RWPE2 (cell line): ENCODE results near the gene TRIP13.
A peak's percentile ranks its signal among the peaks of the same experiment; 100 is the strongest.

Source experiments
- ATAC-seq: fragments of 200-7000 bp; cut with Tn5 transposase; 3 replicates; pipeline ENCODE4 v1.9.1; 2021; ENCODE audit warnings: low read depth
- DNase-seq: peaks from one replicate; pipeline ENCODE4 v3.0.0-alpha.2; 2020; ENCODE audit warnings: low spot score
- H3K27ac ChIP-seq: fragments of 450-650 bp; 2 replicates; pipeline ENCODE4 v1.5.1; 2017; ENCODE audit warnings: mild to moderate bottlenecking; ENCODE audit not compliant: poor library complexity, severe bottlenecking
- H3K27me3 ChIP-seq: fragments of 250-450 bp; sonication (Bioruptor Pico); 2 replicates; pipeline ENCODE4 v1.5.1; 2021; ENCODE audit warnings: mild to moderate bottlenecking, moderate library complexity; ENCODE audit not compliant: insufficient read depth, poor library complexity, severe bottlenecking
- H3K36me3 ChIP-seq: fragments of 250-450 bp; sonication (Bioruptor Pico); 2 replicates; pipeline ENCODE4 v1.5.1; 2020; ENCODE audit warnings: low read depth, mild to moderate bottlenecking, moderate library complexity
- H3K4me1 ChIP-seq: fragments of 250-450 bp; sonication (Bioruptor Pico); 2 replicates; pipeline ENCODE4 v1.5.1; 2021; ENCODE audit warnings: mild to moderate bottlenecking, moderate library complexity; ENCODE audit not compliant: insufficient read depth, poor library complexity, severe bottlenecking
- H3K4me3 ChIP-seq: fragments of 250-450 bp; sonication (Bioruptor Pico); 2 replicates; pipeline ENCODE4 v1.5.1; 2021; ENCODE audit warnings: mild to moderate bottlenecking, moderate library complexity; ENCODE audit not compliant: severe bottlenecking
- H3K9me3 ChIP-seq: fragments of 250-450 bp; sonication (Bioruptor Pico); 2 replicates; pipeline ENCODE4 v1.5.1; 2021; ENCODE audit warnings: mild to moderate bottlenecking, moderate library complexity; ENCODE audit not compliant: severe bottlenecking
- TF ChIP-seq, protein P1 (sequence below): fragments of 450-650 bp; IDR thresholded peaks from one replicate; pipeline ENCODE4 v1.5.1; 2017; ENCODE audit warnings: mild to moderate bottlenecking, moderate library complexity; ENCODE audit not compliant: poor library complexity, severe bottlenecking

TRIP13 gene

GRCh38 chr5:855771-856530 is 36.7 kb upstream of the TRIP13 start:
- peak; percentile 15; the same call in 1 of the 3 replicates for ATAC-seq
- H3K36me3 ChIP-seq = no peaks in the 10 kb centered on the region
- H3K27ac ChIP-seq = no peak overlapping the region
- TF ChIP-seq, protein P1, sequence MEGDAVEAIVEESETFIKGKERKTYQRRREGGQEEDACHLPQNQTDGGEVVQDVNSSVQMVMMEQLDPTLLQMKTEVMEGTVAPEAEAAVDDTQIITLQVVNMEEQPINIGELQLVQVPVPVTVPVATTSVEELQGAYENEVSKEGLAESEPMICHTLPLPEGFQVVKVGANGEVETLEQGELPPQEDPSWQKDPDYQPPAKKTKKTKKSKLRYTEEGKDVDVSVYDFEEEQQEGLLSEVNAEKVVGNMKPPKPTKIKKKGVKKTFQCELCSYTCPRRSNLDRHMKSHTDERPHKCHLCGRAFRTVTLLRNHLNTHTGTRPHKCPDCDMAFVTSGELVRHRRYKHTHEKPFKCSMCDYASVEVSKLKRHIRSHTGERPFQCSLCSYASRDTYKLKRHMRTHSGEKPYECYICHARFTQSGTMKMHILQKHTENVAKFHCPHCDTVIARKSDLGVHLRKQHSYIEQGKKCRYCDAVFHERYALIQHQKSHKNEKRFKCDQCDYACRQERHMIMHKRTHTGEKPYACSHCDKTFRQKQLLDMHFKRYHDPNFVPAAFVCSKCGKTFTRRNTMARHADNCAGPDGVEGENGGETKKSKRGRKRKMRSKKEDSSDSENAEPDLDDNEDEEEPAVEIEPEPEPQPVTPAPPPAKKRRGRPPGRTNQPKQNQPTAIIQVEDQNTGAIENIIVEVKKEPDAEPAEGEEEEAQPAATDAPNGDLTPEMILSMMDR = no peak
- H3K4me1 ChIP-seq = no peaks in the 10 kb centered on the region
- no peaks in the 10 kb centered on the region for H3K9me3 ChIP-seq
- H3K4me3 ChIP-seq = no peak overlapping the region
- DNase-seq = peak; percentile 70
- peaks cover 14% of the 10 kb centered on the region for H3K27me3 ChIP-seq

DNA sequence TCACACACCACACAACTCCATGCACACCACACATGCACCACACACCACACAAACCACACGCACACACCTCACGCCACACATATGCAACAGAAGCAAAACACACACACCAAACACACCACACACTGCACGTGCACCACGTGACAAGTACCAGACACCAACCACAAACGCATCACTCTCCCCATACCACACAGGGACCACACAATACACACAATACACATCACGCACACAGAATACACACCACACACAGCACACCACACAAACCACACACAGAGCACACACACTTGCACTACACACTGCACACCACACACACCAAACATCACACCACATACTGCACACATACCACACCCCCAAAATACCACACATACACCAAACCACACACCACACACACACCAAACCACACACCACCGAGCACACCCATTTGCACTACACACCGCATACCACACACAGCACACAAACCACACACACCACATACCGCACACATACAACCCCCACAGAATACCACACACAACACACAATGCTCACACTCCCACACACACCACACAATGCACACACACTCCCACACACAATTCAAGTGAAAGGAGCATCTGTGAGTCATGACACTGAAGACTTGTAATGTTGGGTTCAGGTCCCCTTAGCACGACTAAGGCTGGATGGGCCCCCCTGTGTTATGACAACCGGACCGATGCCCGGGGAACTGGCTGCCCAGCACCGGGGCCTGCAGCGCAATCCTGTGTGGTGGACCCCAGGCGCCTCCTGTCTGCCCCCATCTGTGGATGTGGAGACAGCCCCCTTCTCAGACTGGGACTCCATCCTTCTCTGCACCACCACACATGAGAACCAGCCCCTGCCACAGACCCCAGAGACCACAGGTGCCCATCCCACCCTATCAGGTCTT is 35.9 kb upstream of the TRIP13 start:
- DNase-seq (peak; percentile 62), ATAC-seq (no peak)
- Histone ChIP-seq H3K27me3 (peaks cover 6% of the 10 kb centered on the region), H3K9me3 (no peaks in the 10 kb centered on the region), H3K27ac (no peak overlapping the region), H3K36me3 (no peaks in the 10 kb centered on the region), H3K4me1 (peaks cover 8% of the 10 kb centered on the region), H3K4me3 (no peak overlapping the region)
- TF ChIP-seq, protein P1 = no peak

GRCh38 chr5:858726-859125 is 34.0 kb upstream of the TRIP13 start:
- ATAC-seq = no peak
- Histone ChIP-seq H3K27ac (no peak overlapping the region), H3K27me3 (no peaks in the 10 kb centered on the region), H3K4me1 (peaks cover 8% of the 10 kb centered on the region), H3K36me3 (peaks cover 6% of the 10 kb centered on the region; the same call in 1 of the 2 replicates), H3K4me3 (no peak overlapping the region), H3K9me3 (no peaks in the 10 kb centered on the region)
- TF ChIP-seq, protein P1 = no peak
- no peak for DNase-seq

- H3K4me1 ChIP-seq = peaks cover 8% of the 10 kb centered on the region
- peaks cover 13% of the 10 kb centered on the region for H3K36me3 ChIP-seq
- DNase-seq (no peak), ATAC-seq (no peak)
- no peak overlapping the region for H3K4me3 ChIP-seq
- no peaks in the 10 kb centered on the region for H3K9me3 ChIP-seq
- H3K27me3 ChIP-seq = no peaks in the 10 kb centered on the region
- TF ChIP-seq, protein P1 = no peak
- H3K27ac ChIP-seq = no peak overlapping the region
Observed at GRCh38 chr5:859391-859790, 33.3 kb upstream of the TRIP13 start.
